Endothelial cell of umbilical vein (primary cell): ENCODE data around the gene RARA. TPM values are rescaled to one million over a fixed set of nuclear protein-coding genes. Genes with fewer than 3 reads are reported as not detected.

Experiments
- BruUV-seq: library from RNA; stranded (reverse); fragments of 400-500 nt; replicated peaks from 2 replicates; lab custom pipeline; 2021; lab: Mats Ljungman, UMichigan
- CTCF ChIA-PET: fragments of 300-600, 350-600 bp; sonication (Branson Sonifier 250); formaldehyde crosslinking; loops from one replicate; lab custom pipeline; 2021; ENCODE audit warnings: antibody characterized with exemption, inconsistent platforms; lab: Charles Lee
- POLR2A ChIA-PET: fragments of 300-600, 350-600 bp; sonication (Branson Sonifier 250); formaldehyde crosslinking; loops from one replicate; lab custom pipeline; 2021; ENCODE audit warnings: antibody characterized with exemption, inconsistent platforms; lab: Charles Lee
- DNase-seq: peaks from one replicate; pipeline ENCODE4 v3.0.0-alpha.2; 2011; ENCODE audit warnings: low read depth, low spot score
- FAIRE-seq: peaks from 2 replicates; lab custom pipeline; 2011; peaks lifted over from hg19 to GRCh38; lab: Jason Lieb, UNC
- H2AFZ ChIP-seq: 2 replicates; pipeline ENCODE4 v1.6.0; 2012; ENCODE audit warnings: low read depth, low read length, control low read depth, inconsistent platforms
- H3K27ac ChIP-seq: 2 replicates; pipeline ENCODE4 v1.5.1; 2011; ENCODE audit warnings: low read depth, mild to moderate bottlenecking, control low read depth, low read length, moderate library complexity; ENCODE audit not compliant: insufficient read depth
- H3K27me3 ChIP-seq, 2 experiments: 2 replicates each; pipeline versions ENCODE4 v1.6.0 to v1.6.1; 2011; ENCODE audit warnings: low read length in 2 of 2, mixed read lengths in 1 of 2; ENCODE audit not compliant: control insufficient read depth in 2 of 2, insufficient read depth in 2 of 2
- H3K36me3 ChIP-seq, 2 experiments: 2 replicates in 1 of 2; 3 replicates in 1 of 2; pipeline ENCODE4 v1.5.1; 2011; ENCODE audit warnings: low read length in 2 of 2, mild to moderate bottlenecking in 1 of 2, moderate library complexity in 1 of 2; ENCODE audit not compliant: control insufficient read depth in 2 of 2, insufficient read depth in 2 of 2; ENCODE audit errors: extremely low read depth in 1 of 2
- H3K4me1 ChIP-seq: 3 replicates; pipeline ENCODE4 v1.5.1; 2011; ENCODE audit warnings: mild to moderate bottlenecking, low read length; ENCODE audit not compliant: control insufficient read depth, insufficient read depth; ENCODE audit errors: extremely low read depth
- H3K4me2 ChIP-seq: 2 replicates; pipeline ENCODE4 v1.6.1; 2011; ENCODE audit warnings: low read length, control low read depth, mixed read lengths; ENCODE audit not compliant: insufficient read depth
- H3K4me3 ChIP-seq, 3 experiments: fragments of 200-600 bp in 1 of 3; sonication (generic), shearing (Covaris generic) in 1 of 3; replicated peaks in 1 of 3; 2 replicates each; pipeline ENCODE4 v1.5.1; 2011 to 2016; ENCODE audit warnings: control low read depth in 3 of 3, low read length in 3 of 3, mild to moderate bottlenecking in 2 of 3, inconsistent platforms in 1 of 3, low read depth in 1 of 3, moderate library complexity in 1 of 3; ENCODE audit not compliant: insufficient read depth in 1 of 3
- H3K79me2 ChIP-seq: 2 replicates; pipeline ENCODE4 v1.6.0; 2012; ENCODE audit warnings: low read length, inconsistent platforms; ENCODE audit not compliant: control insufficient read depth, insufficient read depth
- H3K9ac ChIP-seq: replicated peaks from 2 replicates; pipeline ENCODE3; 2011; ENCODE audit warnings: low read length, control low read depth; ENCODE audit not compliant: insufficient read depth; ENCODE audit errors: extremely low read depth
- H3K9me1 ChIP-seq: replicated peaks from 3 replicates; pipeline ENCODE4 v1.6.0; 2011; ENCODE audit warnings: mild to moderate bottlenecking, low read length; ENCODE audit not compliant: control insufficient read depth, insufficient read depth; ENCODE audit errors: extremely low read depth
- H3K9me3 ChIP-seq: replicated peaks from 2 replicates; pipeline ENCODE4 v1.5.1; 2012; ENCODE audit warnings: low read length, inconsistent platforms; ENCODE audit not compliant: control insufficient read depth, insufficient read depth
- H4K20me1 ChIP-seq: replicated peaks from 2 replicates; pipeline ENCODE3; 2011; ENCODE audit warnings: mild to moderate bottlenecking, low read length; ENCODE audit not compliant: control insufficient read depth, insufficient read depth; ENCODE audit errors: extremely low read depth
- CTCF ChIP-seq, 2 donors: IDR thresholded peaks; 1 replicate in 1 of 2; 2 replicates in 1 of 2; pipeline ENCODE4 v1.5.1; 2011; ENCODE audit warnings: low read length in 2 of 2, mild to moderate bottlenecking in 2 of 2, moderate library complexity in 2 of 2, control low read depth in 1 of 2, inconsistent platforms in 1 of 2, low read depth in 1 of 2; ENCODE audit not compliant: insufficient read depth in 1 of 2; ENCODE audit errors: extremely low read depth in 1 of 2
- EZH2 ChIP-seq: IDR thresholded peaks from 2 replicates; pipeline ENCODE4 v1.6.1; 2012; ENCODE audit warnings: borderline replicate concordance, low read depth, mild to moderate bottlenecking, moderate library complexity, low read length, inconsistent platforms; ENCODE audit not compliant: severe bottlenecking
- FOS ChIP-seq: IDR thresholded peaks from 2 replicates; pipeline ENCODE4 v1.6.1; 2011; ENCODE audit warnings: mild to moderate bottlenecking, low read length, moderate library complexity, borderline replicate concordance; ENCODE audit not compliant: insufficient read depth
- GATA2 ChIP-seq: IDR thresholded peaks from 2 replicates; pipeline ENCODE4 v1.7.0; 2011; ENCODE audit warnings: low read depth, mild to moderate bottlenecking, moderate library complexity, mixed read lengths, low read length; ENCODE audit not compliant: insufficient read length, insufficient read depth
- JUN ChIP-seq: IDR thresholded peaks from 2 replicates; pipeline ENCODE4 v1.6.1; 2011; ENCODE audit warnings: borderline replicate concordance, low read depth; ENCODE audit not compliant: insufficient read length, insufficient read depth
- MAX ChIP-seq: IDR thresholded peaks from 2 replicates; pipeline ENCODE4 v1.6.1; 2011; ENCODE audit not compliant: insufficient read depth, insufficient read length
- MYC ChIP-seq: IDR thresholded peaks from one replicate; pipeline ENCODE4 v1.6.1; 2011; ENCODE audit warnings: mild to moderate bottlenecking, low read depth, low read length
- POLR2A ChIP-seq: IDR thresholded peaks from 2 replicates; pipeline ENCODE4 v1.6.1; 2012; ENCODE audit warnings: low read depth, mild to moderate bottlenecking, control low read depth, low read length
- POLR2AphosphoS5 ChIP-seq: IDR thresholded peaks from 2 replicates; pipeline ENCODE4 v1.6.1; 2012; ENCODE audit warnings: low read depth, mild to moderate bottlenecking, control low read depth, low read length, moderate library complexity; ENCODE audit not compliant: insufficient read depth
- dilution Hi-C: fragments of 300-500 bp; cut with MboI; formaldehyde crosslinking; loops from one replicate; pipeline ENCODE4 v1.15.0; 2019; ENCODE audit warnings: low sequenced_read_pairs; ENCODE audit not compliant: extremely low pct_ligation_motif_present
- intact Hi-C: fragments of 100-400 bp; cut with micrococcal nuclease; formaldehyde crosslinking; loops from one replicate; pipeline ENCODE4 v1.10.0; 2022
- polyA plus RNA-seq, 4 experiments: library from polyadenylated mRNA; depleted of rRNA in 3 of 4; stranded (reverse) in 3 of 4; unstranded in 1 of 4; fragments of >200 nt; gene quantifications; 2 replicates each; pipeline versions ENCODE4 v1.2.1 to v1.2.3, GENCODE V29; 2011 to 2012; ENCODE audit warnings: missing spikeins in 1 of 4
- total RNA-seq: library from RNA; stranded (reverse); gene quantifications from 2 replicates; pipeline ENCODE4 v1.2.3, GENCODE V29; 2021

The RARA gene
- total and polyA plus RNA-seq, 2 donors (not counting 3 experiments of a cell fraction or from before 2014, with no cell fraction given) = 11.9 to 37.8 TPM

- POLR2A ChIA-PET = no interaction called here
- Histone ChIP-seq H3K9me3 (no peaks in the 10 kb centered on the region), H3K9me1 (no peaks in the 10 kb centered on the region), H3K9ac (no peak overlapping the region), H3K4me3 (peak overlapping the region in 1 of 3 experiments; percentile 41), H2AFZ (peak overlapping the region; percentile 82), H3K4me2 (peak overlapping the region; percentile 27), H3K27me3 (no peaks in the 10 kb centered on the region), H3K36me3 (no peaks in the 10 kb centered on the region), H4K20me1 (no peaks in the 10 kb centered on the region), H3K4me1 (peaks cover 7% of the 10 kb centered on the region), H3K27ac (no peak overlapping the region), H3K79me2 (no peaks in the 10 kb centered on the region)
- dilution Hi-C loops = no loop called here
- intact Hi-C loops = loop anchor here (1.0 kb wide), 3 partner anchors 114 to 198 kb away; no protein-coding TSS in a partner anchor
- BruUV-seq = no TSS peak
- DNase-seq (no peak), FAIRE-seq (no peak)
- CTCF ChIA-PET = interaction anchor here (0.9 to 18.3 kb wide), 16 partner anchors 7 to 1304 kb away, joined by 3 to 530 read pairs (median 5); partner anchors contain the start of genes IGFBP4, RARA and TOP2A
- TF ChIP-seq MYC = no peak
- no peak for TF ChIP-seq JUN
- TF ChIP-seq CTCF (IDR thresholded peaks at IDR 0.05; ENCODE audit: extremely low read depth in 1 of 2, insufficient read depth in 1 of 2, low read depth in 1 of 2, low read length in 2 of 2) = no peak
- TF ChIP-seq FOS = no peak
- TF ChIP-seq GATA2 = no peak
- no peak for TF ChIP-seq MAX
- TF ChIP-seq POLR2AphosphoS5 = no peak
- no peak for TF ChIP-seq EZH2
- no peak for TF ChIP-seq POLR2A
Observed at GRCh38 chr17:40361925-40362695, 53.1 kb downstream of the RARA start.
